Fibroblast of pulmonary artery (primary cell): ENCODE data around the gene SMYD2.

Experiments
- DNase-seq: peaks from one replicate; pipeline ENCODE4 v3.0.0-alpha.2; 2010; ENCODE audit warnings: low read depth
- H3K4me3 ChIP-seq: replicated peaks from 2 replicates; pipeline ENCODE4 v1.5.1; 2011; ENCODE audit warnings: low read depth, mild to moderate bottlenecking, control low read depth, low read length, moderate library complexity
- TF ChIP-seq, protein P1 (sequence below): IDR thresholded peaks from 2 replicates; pipeline ENCODE4 v1.5.1; 2011; ENCODE audit warnings: mild to moderate bottlenecking, control low read depth, low read length, inconsistent platforms; ENCODE audit errors: missing control alignments

Gene SMYD2

DNA sequence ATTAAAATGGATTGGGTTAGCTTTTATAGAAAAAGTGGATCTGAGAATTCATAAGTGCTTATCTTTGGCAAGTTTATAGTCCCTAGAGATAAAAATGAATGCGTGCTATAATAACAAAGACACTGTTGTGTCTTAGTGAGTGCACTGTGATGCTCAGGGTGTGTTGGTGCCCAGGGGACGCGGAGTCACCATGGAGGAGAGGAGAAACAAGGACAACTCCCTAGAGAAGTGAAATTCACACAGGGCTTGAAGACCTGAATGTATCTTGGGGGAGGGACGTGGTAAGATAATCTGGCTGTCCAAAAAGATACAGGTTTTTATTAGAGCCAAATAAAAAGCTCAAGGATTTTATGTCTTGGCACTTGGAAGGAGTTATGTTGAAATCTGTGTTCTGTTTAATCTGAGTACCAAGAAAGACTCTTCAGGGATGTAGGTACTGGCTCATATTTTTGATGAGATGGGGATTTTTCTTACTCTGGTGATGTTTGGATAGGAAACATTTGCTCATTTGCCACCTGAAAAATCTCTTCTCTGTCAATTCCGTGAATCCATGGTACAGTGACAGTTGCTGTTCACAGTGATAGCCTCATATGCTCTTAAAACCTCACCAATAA, 9.6 kb downstream of the SMYD2 start:
- DNase-seq: peak; percentile 9
- no peak overlapping the region for H3K4me3 ChIP-seq
- TF ChIP-seq, protein P1, sequence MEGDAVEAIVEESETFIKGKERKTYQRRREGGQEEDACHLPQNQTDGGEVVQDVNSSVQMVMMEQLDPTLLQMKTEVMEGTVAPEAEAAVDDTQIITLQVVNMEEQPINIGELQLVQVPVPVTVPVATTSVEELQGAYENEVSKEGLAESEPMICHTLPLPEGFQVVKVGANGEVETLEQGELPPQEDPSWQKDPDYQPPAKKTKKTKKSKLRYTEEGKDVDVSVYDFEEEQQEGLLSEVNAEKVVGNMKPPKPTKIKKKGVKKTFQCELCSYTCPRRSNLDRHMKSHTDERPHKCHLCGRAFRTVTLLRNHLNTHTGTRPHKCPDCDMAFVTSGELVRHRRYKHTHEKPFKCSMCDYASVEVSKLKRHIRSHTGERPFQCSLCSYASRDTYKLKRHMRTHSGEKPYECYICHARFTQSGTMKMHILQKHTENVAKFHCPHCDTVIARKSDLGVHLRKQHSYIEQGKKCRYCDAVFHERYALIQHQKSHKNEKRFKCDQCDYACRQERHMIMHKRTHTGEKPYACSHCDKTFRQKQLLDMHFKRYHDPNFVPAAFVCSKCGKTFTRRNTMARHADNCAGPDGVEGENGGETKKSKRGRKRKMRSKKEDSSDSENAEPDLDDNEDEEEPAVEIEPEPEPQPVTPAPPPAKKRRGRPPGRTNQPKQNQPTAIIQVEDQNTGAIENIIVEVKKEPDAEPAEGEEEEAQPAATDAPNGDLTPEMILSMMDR: no peak

DNA sequence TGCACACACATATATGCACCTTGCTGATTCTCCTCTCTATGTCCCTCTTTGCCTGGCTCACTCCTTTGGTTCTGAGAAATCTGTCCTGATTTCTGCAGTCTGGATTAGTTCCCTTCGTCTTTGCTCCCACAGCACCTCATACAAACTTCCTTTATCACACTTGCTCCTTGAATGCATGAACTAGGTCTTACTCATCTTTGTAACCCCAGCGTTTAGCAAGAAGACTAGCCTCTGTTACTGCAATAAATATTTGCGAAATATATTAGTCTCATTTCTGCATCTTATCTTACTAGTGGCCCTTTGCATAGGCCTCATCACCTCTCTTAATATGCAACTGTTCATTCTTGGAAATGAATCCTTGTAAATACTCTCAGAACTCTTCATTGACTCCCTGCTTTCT, 11.4 kb downstream of the SMYD2 start:
- no peak overlapping the region for H3K4me3 ChIP-seq
- DNase-seq: no peak
- TF ChIP-seq, protein P1: no peak

GRCh38 chr1:214295934-214296333, 15.0 kb downstream of the SMYD2 start:
- TF ChIP-seq, protein P1: no peak
- no peak overlapping the region for H3K4me3 ChIP-seq
- DNase-seq: no peak

DNA sequence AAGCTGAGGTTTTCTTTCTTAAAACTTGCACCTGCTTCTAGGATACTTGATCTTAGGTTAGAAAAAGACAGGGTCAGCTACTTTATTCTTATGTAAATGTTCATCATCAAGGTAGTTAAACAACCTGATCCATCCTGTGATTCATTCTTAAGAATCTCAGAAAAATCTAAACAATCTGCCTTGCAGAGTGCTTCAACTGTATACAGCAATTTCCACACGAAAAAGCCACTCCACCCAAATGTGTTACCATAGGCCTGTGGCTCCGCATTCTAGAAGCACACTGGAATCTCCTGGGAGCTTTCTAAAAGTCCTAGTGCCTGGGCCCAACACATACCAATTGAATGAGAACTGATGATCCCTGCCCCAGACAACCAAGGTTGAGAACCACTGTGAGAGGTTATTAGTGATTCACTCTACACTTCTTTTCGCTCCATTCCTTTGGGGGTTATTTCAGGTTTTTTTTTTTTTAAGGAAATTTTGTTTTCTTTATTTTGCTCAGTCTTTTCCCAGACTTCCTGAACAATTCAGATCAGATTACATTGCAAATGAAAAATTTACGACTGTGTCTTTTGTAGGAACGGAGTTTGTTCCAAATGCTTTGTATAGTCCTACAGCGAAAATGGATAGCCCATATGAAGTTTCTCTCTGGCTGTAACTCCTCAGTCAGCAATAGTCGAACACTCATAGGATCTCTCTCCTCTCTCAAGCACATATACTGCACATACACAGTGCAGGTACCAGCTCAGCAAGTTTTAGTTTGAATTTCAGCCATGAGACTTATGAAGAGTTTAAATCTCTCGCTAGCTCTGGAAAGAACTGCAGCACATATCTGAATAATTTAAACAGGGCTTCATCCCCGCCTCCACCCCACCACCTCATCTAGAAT, 16.1 kb downstream of the SMYD2 start:
- DNase-seq: no peak

GRCh38 chr1:214300149-214300780, 19.3 kb downstream of the SMYD2 start:
- TF ChIP-seq, protein P1: no peak
- no peak for DNase-seq
- H3K4me3 ChIP-seq: no peak overlapping the region

More for the DNA sequence above, 16.1 kb downstream of the SMYD2 start:
- TF ChIP-seq, protein P1: no peak
- no peak overlapping the region for H3K4me3 ChIP-seq

GRCh38 chr1:214301526-214301925, 20.6 kb downstream of the SMYD2 start:
- DNase-seq: no peak
- TF ChIP-seq, protein P1: no peak

More at GRCh38 chr1:214301526-214301925, 20.6 kb downstream of the SMYD2 start:
- no peak overlapping the region for H3K4me3 ChIP-seq
